HFFc6 (cell line): Measurements from ENCODE around the gene KLK15. TPM values are rescaled to one million over a fixed set of nuclear protein-coding genes. Genes with fewer than 3 reads are reported as not detected.

Experiments used
- DNase-seq: peaks from one replicate; pipeline ENCODE4 v3.0.0-alpha.2; 2018
- H3K27ac Mint-ChIP-seq: 2 replicates; pipeline ENCODE4 v1.8.0; 2020; ENCODE audit warnings: mild to moderate bottlenecking, mixed read lengths
- H3K27me3 Mint-ChIP-seq: 2 replicates; pipeline ENCODE4 v1.8.0; 2021; ENCODE audit warnings: mild to moderate bottlenecking, moderate library complexity, mixed read lengths; ENCODE audit not compliant: insufficient read depth
- H3K36me3 Mint-ChIP-seq: 2 replicates; pipeline ENCODE4 v1.8.0; 2021; ENCODE audit warnings: low read depth, mixed read lengths
- H3K4me1 Mint-ChIP-seq: 2 replicates; pipeline ENCODE4 v1.8.0; 2020; ENCODE audit warnings: low read depth, mixed read lengths
- H3K4me3 Mint-ChIP-seq: 2 replicates; pipeline ENCODE4 v1.8.0; 2020; ENCODE audit warnings: mild to moderate bottlenecking, moderate library complexity, mixed read lengths
- H3K9me3 Mint-ChIP-seq: 2 replicates; pipeline ENCODE4 v1.8.0; 2020; ENCODE audit warnings: mild to moderate bottlenecking, mixed read lengths
- long read RNA-seq: library from polyadenylated mRNA; unstranded; transcript quantifications from one replicate; pipeline ENCODE4 v2.0.0, GENCODE V29; 2019
- total RNA-seq, 6 experiments: library from RNA; stranded (reverse); fragmentation: NEBNext Ultra II Directional; extraction: Animal tissue kit (Norgen Biotek cat#: 25700); gene quantifications; 2 replicates in 1 of 6; 3 replicates in 5 of 6; pipeline ENCODE4 v1.2.3, GENCODE V29; 2021
- TF ChIP-seq, protein P1 (sequence below): fragments of 200-600 bp; sonication (generic); IDR thresholded peaks from 2 replicates; pipeline ENCODE4 v1.5.0; 2021; ENCODE audit warnings: antibody characterized with exemption, mild to moderate bottlenecking

KLK15 gene, protein sequence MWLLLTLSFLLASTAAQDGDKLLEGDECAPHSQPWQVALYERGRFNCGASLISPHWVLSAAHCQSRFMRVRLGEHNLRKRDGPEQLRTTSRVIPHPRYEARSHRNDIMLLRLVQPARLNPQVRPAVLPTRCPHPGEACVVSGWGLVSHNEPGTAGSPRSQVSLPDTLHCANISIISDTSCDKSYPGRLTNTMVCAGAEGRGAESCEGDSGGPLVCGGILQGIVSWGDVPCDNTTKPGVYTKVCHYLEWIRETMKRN
- not detected for total RNA-seq
- long read RNA-seq, result 0 reads

DNA sequence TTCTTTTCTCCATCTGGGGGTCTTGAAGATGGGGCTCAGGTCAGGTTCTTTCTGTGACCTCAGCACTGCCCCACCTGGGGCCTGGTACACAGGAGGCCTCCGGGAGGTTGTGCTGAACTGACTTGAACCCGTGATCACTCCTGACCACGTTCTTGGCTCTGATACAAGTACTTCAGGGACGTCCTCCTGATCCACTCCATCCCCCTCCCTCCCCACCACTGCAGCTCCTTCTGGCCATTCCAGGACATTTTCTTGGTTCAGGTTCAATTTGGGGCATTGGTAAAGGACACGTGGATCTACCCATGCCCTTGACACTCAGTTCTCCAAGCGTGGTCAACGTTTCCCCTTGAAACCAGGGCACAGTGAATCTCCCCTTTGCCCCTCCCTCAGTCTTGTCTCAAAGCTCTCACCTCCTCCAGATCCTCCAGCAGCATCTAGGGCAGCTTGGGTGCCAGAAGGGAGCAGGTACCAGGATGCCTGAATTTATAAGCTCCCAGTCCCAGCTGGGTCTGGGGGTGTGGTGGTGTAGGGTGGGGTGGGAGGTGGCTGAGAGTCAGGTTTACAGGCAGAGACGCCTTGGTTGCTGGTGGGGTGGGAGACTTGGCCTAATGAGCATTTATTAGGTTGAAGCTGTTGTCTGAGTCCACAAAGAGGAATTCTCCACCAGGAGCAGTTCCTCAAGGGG, at the start of gene KLK15:
Gene KLK15, minus strand, starts transcription at position 458 of the 685 bp plus-strand sequence. CDS start 2,082 bp downstream, outside the sequence.
- Mint-ChIP-seq H3K27me3 (peaks cover 18% of the 10 kb centered on the region), H3K9me3 (no peaks in the 10 kb centered on the region; the same call in 1 of the 2 replicates), H3K4me3 (no peak within 1 kb of the TSS), H3K36me3 (no peaks in the 10 kb centered on the region), H3K4me1 (no peaks in the 10 kb centered on the region), H3K27ac (no peak within 1 kb of the TSS)
- no peak for DNase-seq
- TF ChIP-seq, protein P1, sequence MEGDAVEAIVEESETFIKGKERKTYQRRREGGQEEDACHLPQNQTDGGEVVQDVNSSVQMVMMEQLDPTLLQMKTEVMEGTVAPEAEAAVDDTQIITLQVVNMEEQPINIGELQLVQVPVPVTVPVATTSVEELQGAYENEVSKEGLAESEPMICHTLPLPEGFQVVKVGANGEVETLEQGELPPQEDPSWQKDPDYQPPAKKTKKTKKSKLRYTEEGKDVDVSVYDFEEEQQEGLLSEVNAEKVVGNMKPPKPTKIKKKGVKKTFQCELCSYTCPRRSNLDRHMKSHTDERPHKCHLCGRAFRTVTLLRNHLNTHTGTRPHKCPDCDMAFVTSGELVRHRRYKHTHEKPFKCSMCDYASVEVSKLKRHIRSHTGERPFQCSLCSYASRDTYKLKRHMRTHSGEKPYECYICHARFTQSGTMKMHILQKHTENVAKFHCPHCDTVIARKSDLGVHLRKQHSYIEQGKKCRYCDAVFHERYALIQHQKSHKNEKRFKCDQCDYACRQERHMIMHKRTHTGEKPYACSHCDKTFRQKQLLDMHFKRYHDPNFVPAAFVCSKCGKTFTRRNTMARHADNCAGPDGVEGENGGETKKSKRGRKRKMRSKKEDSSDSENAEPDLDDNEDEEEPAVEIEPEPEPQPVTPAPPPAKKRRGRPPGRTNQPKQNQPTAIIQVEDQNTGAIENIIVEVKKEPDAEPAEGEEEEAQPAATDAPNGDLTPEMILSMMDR, result no peak

DNA sequence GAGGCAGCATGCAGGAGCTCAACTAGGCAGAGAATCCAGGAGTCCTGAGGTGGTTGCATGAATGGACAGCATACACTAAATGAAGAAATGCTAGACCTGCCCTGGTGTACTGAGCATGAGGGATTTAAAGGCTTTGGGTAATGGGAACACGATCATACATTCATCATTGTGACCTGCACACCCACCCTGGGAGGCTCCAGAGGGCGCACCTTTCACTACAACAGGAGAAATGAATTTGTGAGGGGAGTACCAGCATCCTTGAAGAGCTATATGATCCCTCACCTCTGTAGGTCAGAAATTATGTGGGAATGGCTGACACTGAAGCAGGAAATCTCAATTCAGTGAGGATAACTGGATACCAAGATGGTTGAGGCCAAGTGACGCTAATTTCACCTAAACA, 48.8 kb upstream of the KLK15 start:
- H3K36me3 Mint-ChIP-seq, result no peaks in the 10 kb centered on the region
- no peak for DNase-seq
- no peaks in the 10 kb centered on the region; the same call in 1 of the 2 replicates for H3K9me3 Mint-ChIP-seq
- no peaks in the 10 kb centered on the region for H3K4me1 Mint-ChIP-seq
- H3K4me3 Mint-ChIP-seq, result no peak overlapping the region
- H3K27ac Mint-ChIP-seq, result no peak overlapping the region
- TF ChIP-seq, protein P1, result no peak
- peaks cover 9% of the 10 kb centered on the region for H3K27me3 Mint-ChIP-seq

DNA sequence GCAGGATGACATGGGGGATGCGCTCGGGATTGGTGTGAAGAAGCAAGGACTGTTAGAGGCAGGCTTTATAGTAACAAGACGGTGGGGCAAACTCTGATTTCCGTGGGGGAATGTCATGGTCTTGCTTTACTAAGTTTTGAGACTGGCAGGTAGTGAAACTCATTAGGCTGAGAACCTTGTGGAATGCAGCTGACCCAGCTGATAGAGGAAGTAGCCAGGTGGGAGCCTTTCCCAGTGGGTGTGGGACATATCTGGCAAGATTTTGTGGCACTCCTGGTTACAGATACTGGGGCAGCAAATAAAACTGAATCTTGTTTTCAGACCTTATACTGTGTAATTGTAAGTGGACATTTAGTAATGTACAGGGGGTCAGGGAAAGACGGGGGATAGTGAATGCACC, 46.9 kb upstream of the KLK15 start:
- Mint-ChIP-seq H3K4me1 (no peaks in the 10 kb centered on the region), H3K36me3 (no peaks in the 10 kb centered on the region), H3K27me3 (peaks cover 7% of the 10 kb centered on the region), H3K4me3 (no peak overlapping the region), H3K27ac (no peak overlapping the region), H3K9me3 (no peaks in the 10 kb centered on the region; the same call in 1 of the 2 replicates)
- TF ChIP-seq, protein P1, result no peak
- no peak for DNase-seq

DNA sequence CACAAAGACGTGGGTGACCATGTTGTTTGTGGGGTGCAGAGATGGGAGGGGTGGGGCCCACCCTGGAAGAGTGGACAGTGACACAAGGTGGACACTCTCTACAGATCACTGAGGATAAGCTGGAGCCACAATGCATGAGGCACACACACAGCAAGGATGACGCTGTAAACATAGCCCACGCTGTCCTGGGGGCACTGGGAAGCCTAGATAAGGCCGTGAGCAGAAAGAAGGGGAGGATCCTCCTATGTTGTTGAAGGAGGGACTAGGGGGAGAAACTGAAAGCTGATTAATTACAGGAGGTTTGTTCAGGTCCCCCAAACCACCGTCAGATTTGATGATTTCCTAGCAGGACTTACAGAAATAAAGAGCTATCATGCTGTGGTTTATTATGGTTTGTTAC, 45.5 kb upstream of the KLK15 start:
- no peak for DNase-seq
- H3K27me3 Mint-ChIP-seq, result peaks cover 5% of the 10 kb centered on the region
- no peaks in the 10 kb centered on the region; the same call in 1 of the 2 replicates for H3K9me3 Mint-ChIP-seq
- no peaks in the 10 kb centered on the region for H3K36me3 Mint-ChIP-seq
- no peak overlapping the region for H3K27ac Mint-ChIP-seq
- TF ChIP-seq, protein P1, result no peak
- no peaks in the 10 kb centered on the region for H3K4me1 Mint-ChIP-seq
- no peak overlapping the region for H3K4me3 Mint-ChIP-seq

DNA sequence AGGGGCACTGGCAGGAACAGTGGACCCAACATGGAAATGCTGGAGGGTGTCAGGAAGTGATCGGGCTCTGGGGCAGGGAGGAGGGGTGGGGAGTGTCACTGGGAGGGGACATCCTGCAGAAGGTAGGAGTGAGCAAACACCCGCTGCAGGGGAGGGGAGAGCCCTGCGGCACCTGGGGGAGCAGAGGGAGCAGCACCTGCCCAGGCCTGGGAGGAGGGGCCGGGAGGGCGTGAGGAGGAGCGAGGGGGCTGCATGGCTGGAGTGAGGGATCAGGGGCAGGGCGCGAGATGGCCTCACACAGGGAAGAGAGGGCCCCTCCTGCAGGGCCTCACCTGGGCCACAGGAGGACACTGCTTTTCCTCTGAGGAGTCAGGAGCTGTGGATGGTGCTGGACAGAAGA, 44.0 kb upstream of the KLK15 start:
- Mint-ChIP-seq H3K27ac (no peak overlapping the region), H3K4me1 (no peaks in the 10 kb centered on the region), H3K27me3 (peaks cover 5% of the 10 kb centered on the region), H3K4me3 (no peak overlapping the region), H3K36me3 (no peaks in the 10 kb centered on the region), H3K9me3 (no peaks in the 10 kb centered on the region; the same call in 1 of the 2 replicates)
- TF ChIP-seq, protein P1, result no peak
- DNase-seq, result no peak
